ENCODE data around the gene DDC.
A peak's percentile ranks its signal among the peaks of the same experiment; 100 is the strongest.

The DDC gene

DNA sequence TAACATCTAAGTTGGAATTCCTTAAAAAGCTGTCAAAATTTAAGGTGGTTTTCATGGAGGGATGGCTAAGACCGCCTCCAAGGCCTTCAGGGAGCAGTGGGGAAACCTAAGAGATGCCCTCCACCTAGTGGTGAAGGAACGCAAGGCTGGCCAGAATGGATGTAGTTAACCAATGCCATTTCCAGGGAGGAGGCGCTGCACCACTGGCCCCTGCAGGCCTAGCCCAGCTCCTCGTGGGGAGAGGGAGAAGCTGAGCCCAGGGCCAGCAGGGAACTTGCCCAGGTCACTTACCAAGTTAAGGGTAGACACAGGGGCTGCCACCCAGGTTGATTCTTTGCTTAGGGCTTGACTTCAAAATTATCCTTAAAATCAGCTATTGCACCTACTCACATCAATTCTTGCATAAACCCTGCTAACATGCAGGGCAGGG lies 147.1 kb downstream of the DDC start:
- DNase-seq (ENCODE audit: low spot score), result peak; percentile 70
- TF ChIP-seq, protein P1, sequence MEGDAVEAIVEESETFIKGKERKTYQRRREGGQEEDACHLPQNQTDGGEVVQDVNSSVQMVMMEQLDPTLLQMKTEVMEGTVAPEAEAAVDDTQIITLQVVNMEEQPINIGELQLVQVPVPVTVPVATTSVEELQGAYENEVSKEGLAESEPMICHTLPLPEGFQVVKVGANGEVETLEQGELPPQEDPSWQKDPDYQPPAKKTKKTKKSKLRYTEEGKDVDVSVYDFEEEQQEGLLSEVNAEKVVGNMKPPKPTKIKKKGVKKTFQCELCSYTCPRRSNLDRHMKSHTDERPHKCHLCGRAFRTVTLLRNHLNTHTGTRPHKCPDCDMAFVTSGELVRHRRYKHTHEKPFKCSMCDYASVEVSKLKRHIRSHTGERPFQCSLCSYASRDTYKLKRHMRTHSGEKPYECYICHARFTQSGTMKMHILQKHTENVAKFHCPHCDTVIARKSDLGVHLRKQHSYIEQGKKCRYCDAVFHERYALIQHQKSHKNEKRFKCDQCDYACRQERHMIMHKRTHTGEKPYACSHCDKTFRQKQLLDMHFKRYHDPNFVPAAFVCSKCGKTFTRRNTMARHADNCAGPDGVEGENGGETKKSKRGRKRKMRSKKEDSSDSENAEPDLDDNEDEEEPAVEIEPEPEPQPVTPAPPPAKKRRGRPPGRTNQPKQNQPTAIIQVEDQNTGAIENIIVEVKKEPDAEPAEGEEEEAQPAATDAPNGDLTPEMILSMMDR (IDR thresholded peaks at IDR 0.05; ENCODE audit: extremely low read depth, missing control alignments), result peak; percentile 87

DNA sequence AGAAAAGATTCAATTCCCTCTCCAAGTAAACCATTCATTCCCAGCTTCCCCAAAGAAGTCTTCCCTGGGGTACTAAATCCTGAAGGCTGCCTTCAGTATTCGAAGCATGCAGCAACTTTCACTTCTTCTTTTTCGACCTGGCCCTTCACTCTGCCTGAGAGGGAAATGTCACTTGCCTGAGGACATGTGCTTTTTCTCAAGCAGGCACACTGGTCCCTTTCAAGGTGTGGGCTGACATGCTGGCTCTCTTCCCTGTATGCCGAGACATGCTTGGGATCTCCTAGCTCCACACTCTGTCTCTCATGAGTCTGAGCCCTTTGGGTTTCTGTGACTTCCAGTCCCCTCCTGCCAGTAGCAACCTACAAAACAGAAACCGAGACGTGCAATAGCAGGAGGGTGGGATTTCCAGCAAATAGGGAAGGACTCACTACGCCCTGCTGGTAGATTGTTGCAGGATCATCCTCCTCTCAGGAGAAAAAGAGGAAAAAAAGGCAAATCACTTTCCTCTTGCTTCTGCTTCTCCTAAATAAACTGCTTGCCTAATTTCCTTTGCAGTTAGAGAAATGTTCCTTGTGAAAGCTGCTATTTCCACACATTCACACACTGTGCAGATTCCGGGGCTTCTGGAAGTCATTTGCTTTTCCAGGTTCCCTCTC lies 148.6 kb downstream of the DDC start:
- TF ChIP-seq, protein P1 (IDR thresholded peaks at IDR 0.05; ENCODE audit: extremely low read depth, missing control alignments), result no peak
- DNase-seq (ENCODE audit: low spot score), result peak; percentile 66

DNA sequence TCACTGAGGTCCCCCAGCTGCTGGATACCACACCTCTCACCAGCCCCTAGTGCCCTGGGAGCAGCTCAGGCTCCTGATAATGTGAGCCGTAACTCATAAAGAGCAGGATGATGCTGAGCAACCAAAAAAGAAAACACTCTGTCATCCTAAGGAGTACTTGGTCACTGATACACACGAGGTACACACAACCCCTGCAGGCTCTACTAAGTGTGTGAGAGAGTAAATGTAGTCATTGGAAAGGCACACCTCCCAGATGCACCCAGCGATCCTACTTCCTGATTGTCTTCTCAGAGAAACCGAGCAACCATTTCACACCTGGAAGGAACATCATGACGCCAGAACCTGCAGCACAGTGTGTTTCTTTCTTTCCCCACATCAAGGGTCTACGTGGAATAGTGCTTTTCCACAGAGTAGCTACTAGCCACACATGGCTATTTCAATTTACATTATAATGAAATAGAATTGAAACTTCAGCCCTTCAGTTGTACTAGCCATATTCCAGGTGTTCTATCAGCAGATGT lies 149.3 kb downstream of the DDC start:
- no peak for DNase-seq (ENCODE audit: low spot score)
- TF ChIP-seq, protein P1 (IDR thresholded peaks at IDR 0.05; ENCODE audit: extremely low read depth, missing control alignments), result no peak

DNA sequence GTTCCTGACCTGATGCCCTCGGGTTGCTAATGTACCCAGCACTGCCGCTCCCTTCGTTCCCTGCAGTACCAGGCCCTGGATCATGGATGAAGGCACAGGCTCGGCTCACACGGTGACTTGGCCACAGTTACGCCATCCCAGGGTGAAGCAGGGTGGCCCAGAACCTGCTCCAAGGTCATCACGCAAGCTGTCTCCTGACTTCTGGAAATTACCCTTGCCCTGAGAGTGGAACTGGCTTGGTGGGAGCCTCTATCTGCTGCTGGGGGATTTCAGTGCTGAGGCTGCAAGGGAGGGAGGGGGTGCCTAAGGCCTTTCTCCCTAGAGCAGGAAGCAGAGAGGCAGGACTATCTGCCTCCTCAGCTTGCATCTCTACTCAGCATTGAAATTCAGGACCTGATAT lies 151.6 kb downstream of the DDC start:
- DNase-seq (ENCODE audit: low spot score), result no peak
- TF ChIP-seq, protein P1 (IDR thresholded peaks at IDR 0.05; ENCODE audit: extremely low read depth, missing control alignments), result no peak

DNA sequence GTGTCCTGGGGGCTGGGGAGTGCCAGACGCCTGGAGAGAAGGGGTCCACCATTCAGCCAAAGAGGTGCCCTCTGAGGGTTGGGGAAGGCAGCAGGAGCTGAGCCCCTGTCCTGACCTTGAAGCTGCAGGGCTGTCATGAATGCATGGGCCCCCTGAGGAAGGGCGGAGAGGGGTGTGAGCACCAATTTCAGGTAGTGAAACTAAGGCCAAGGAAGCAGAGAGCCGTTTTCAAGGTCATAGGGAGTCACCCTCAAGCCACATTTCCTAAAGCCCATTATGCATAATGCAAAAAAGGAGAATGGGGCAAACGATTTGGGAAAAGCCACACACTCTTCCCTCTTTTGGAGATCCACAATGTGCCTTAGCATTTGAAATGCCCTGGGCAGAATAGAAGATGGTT lies 152.2 kb downstream of the DDC start:
- TF ChIP-seq, protein P1 (IDR thresholded peaks at IDR 0.05; ENCODE audit: extremely low read depth, missing control alignments), result no peak
- no peak for DNase-seq (ENCODE audit: low spot score)

DNA sequence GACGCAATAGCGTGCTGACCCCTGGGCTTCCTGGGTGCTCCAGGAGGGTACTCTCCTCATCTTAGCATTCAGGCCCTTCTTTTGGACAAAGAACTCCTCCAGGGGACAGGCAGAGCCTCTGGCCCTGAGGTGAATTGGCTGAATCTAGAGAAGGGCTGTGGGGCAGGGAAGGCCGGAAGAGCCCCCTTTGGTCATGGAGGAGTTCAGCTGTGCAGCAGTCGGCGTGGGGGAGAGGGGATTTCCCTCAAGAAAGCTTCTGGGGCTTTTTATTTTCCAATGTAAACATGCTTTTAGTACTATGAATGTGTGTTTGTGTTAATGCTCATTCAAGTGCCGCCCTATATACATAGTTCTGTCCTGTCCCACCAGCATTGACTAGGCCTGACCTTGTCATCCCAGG lies 153.9 kb downstream of the DDC start:
- no peak for DNase-seq (ENCODE audit: low spot score)
- TF ChIP-seq, protein P1 (IDR thresholded peaks at IDR 0.05; ENCODE audit: extremely low read depth, missing control alignments), result no peak

DNA sequence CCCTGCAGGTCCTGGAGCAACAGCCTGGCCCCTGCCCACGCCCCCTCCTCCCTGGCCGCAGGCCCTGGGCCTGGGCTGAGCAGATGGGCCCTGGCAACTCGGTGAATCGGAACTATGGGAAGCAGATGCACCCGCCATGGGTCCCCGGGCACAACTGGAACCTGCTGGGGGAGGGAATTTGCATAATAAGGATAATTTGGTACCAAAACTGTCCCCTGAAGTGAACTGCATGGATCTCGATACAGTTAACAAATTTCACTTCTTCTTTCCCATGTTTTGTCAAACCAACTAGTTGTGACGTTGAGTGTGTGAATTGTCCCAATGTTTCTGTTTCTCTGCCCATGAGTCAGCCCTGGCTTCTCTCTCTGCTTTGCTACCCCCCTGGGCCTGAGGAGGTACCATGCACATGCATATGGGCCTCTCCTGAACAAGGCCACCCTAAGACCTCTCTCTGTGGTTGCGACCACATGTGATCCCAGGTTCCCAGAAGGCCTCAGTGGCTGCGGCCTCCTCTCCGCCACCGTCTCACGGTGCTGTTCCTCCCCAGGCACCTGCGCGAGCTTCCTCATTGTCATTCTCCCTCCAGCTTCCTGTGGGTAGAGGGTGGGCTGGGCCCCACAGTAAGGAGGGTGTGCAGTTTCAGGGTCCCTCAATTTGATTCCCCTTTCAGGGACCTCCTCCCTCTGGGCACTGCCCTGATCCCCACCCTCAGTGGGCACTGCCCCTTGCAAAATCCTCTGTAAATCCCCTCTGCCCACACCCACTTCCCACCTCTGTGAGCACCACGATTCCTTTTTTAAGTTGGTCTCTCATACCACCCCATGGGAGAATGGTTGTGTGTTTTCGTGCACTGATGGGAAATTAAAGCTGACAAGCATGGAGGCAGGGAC lies 155.1 kb downstream of the DDC start:
- TF ChIP-seq, protein P1 (IDR thresholded peaks at IDR 0.05; ENCODE audit: extremely low read depth, missing control alignments), result no peak
- DNase-seq (ENCODE audit: low spot score), result no peak
